GM19328 (cell line): Measurements from ENCODE around the gene CDKN2B.
A peak's percentile ranks its signal among the peaks of the same experiment; 100 is the strongest.
"Not testable (repeated sequence)": the region's sequence is repeated elsewhere in the genome, so short reads cannot be mapped to it uniquely, and the experiment has no call there.

Source experiments
- ATAC-seq: cut with Tn5 transposase; IDR thresholded peaks from one replicate; pipeline ENCODE4 v1.9.1; 2021; ENCODE audit warnings: mild to moderate bottlenecking, moderate library complexity; ENCODE audit not compliant: unreplicated experiment

Gene CDKN2B

DNA sequence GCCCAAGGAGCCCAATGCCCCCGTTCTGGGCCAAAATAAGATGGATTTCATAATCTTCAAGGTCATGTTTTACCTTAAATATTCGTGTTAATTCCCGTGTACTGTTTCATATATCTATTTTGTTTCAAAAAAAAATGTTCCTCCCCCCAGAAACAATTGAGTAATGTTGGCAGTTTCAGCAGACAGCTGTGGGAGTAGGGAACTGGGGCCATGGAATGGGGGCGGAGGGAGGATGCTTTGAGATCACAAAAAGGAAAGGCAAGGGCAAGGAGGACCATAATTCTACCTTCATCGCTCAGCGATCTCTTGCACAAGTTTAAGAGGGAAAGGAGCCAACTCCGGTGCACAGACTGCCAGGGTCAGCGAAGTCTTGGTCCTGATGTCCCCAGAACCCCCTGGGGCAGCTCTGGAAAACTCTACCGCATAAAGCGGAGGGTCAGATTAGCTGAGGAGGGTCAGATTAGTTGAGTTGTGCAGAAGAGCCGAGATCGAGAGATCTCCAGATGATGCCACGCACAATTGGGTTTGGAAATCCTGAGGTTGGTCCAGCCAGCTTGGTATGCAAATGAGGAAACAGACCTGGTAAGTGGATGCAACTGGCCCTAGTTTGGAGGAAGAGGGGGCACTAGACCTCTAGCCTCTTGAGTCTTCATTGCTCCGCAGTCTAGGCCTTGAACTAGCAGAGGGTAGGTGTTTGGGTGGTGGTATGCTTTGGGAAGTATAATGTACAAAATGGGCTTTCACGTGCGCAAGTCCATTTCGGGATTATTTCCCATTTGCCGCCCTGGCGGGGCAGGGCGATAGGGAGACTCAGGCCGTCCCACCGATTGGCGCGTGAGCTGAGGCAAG lies 38.9 kb downstream of the CDKN2B start:
- ATAC-seq, result no peak

DNA sequence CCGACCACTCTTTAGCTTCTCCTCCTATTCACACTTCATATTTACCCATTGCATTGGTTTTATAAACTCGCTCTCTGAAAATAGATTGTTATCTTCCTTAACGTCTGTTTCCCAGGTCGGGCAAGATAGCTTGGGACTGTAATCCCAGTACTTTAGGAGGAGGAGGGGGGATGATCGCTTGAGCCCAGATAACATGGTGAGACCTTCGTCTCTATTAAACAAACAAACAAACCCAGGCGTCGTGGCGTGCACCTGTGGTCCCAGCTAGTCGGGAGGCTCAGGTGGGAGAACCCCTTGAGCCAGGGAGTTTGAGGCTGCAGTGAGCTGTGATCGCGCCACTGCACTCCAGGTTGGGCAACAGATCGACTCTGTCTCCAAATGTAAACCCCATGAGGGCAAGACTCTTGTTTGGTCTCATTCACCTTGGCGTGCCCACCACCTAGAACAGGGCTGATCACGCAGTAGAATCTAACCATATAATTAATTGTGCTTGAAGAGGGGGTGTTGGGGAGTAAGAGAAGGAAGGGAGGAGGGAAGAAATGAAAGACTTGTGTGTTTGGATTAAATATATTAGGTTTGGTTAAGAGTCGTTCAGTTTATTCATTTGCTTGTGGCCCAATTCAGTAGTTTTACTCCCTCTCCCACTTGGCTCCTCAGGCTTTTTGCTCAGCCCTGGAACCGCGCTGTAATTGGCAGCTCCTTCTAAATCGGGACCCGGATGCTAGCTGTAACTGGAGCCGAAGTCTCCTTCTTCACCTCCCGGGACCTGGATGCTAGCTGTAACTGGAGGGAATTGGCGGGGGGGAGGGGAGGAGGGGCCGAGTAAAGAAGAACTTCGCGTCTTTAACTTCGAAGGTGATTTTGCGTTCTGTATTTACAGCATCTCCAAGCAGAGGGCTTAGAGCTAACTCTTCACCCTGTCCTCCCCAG lies 39.8 kb downstream of the CDKN2B start:
- no peak for ATAC-seq

DNA sequence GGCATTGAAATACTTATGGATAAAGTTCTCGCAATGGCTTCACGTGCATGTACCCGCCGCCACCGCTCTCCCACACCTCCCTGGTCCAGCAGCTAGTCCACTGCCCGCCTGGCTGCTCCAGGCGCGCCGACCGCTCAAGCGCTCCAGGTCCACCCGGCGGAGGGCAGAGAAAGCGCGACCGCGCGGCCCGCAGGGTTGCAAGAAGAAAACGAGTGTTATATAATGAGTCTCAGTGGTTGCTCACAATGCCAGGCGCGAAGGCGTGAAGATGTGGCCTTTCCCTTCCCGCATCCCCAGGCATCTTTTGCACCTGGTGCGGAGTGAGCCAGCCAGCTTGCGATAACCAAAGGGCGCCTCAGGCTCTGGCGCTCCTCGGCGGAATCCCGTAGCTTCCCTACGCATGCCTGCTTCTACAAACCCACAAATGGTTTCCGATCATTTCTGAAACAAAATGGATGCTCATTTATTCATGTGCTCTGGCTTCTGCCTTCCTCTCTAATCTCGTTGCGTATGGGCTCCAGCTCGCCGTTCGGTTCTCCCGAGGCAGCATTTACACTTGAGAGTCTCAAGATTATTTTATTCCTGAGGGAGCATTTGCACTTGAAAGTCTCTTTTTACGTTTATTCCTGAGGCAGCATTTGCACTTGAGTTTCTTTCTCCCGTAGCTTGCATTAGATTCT lies 40.6 kb downstream of the CDKN2B start:
- no peak for ATAC-seq

DNA sequence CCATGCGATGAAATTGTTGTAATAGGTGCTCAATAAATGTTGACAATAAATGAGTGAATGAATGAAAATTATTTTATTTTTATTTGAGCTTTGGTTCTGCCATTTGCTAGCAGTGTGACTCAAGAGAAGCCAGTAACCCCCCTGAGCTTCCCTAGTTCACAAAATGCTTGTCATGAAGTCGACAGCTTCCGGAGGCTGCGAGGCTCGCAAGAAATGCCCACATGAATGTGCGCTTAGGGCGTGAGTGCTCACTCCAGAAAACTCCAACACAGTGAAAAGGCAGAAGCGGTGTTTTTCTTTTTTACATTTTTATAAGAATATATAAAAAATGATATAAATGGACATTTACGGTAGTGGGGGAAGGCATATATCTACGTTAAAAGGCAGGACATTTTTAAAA lies 41.4 kb downstream of the CDKN2B start:
- no peak for ATAC-seq

DNA sequence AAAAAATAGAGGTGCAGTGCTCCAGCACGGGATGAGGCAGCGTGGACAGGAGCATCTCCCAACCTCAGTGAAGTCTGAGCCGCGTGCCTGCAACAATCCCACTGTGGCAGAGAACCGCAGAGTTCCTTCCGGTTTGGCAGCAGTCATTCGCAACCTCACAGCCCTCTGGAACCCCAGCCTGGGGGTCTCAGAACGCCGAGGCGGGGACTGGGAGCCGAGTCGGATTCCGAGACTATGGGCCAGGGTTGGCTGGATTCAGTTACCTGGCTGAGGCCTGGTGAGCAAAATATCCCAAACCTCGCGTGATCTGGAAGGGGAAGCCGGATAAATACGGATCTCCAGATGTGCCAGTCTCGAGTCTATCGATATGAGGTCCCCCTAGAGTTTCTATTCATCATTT lies 41.9 kb downstream of the CDKN2B start:
- ATAC-seq, result no peak

DNA sequence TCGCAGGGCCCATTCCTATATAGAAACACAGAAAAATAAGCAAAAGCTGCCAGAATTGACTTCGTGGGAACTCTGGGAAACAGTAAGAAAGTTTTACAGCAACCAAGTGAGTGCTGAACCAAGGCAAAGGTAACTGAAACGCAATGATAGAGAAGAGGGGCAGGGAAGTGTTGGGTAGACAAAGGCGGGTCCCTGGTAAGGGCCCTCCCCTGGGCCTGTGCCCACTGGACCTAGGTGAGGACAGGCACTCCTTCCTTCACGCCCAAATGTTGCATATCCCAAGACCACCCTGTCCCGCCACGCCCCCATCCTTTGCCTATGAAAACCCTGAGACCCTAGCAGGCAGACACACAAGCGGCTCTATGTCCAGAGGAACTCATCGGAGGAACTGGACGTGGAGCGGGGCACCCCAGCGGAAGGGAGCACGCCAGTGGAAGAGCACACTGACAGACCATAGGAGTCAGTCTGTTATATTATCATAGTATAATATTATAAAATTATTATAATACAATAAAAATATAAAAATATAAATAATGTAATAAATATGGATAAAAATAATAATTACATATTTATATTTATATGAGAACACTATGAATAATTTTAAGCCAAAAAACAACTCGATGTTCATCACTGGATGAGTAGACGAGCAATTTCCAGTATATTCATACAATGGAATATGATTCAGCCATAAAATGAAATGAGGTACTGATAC lies 42.8 kb downstream of the CDKN2B start:
- no peak for ATAC-seq

DNA sequence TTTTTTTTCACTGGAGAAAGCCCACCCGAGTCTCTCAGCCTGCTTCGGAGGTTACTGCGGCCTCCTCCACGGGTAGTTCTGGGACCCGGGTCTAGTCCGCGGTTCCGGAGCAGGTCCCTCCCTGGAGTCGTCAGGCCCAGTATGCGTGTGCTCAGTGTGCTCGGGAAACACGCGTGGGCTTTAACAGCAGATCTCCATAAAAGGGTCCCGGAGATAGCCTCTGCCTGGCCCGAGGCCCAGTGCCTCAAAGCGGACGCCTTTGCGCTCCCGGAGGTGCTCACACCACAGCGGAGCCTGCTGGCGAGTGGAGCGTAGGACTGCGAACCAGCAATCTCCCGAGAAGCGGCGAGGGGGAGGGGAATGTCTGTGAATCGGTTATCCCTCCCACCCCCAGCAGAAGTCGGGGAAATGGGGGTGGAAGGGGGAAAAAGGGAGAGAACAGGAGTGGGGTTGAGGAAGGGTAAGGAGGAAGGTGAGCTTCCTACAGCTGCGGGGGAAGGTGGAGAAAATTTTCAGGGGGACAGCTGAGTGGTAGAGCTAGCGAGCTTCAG lies 43.6 kb downstream of the CDKN2B start:
- ATAC-seq, result peak; percentile 84

DNA sequence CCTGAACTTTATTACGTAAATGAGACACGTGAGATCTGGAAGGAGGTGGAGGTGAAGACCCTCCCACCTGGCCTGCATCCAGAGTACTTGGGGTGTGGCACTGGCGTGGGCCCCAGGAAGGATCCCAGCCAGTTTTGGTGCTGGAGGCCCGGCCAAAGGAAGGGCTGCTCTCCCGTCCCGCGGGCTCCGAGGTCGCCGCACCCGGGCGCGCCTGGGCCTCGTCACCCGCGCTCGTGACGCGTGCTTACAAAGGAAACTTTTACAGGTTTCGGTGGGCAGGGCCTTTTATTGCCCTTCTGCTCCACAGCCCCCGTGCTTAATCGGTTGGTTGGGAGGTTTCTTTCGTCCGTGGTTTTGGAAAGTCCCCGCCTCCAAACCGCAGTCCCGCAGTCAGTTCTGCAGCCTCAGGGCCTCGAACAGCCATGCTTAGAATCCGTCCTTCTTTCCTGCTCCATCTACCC lies 44.1 kb downstream of the CDKN2B start:
- peak; percentile 54 for ATAC-seq

DNA sequence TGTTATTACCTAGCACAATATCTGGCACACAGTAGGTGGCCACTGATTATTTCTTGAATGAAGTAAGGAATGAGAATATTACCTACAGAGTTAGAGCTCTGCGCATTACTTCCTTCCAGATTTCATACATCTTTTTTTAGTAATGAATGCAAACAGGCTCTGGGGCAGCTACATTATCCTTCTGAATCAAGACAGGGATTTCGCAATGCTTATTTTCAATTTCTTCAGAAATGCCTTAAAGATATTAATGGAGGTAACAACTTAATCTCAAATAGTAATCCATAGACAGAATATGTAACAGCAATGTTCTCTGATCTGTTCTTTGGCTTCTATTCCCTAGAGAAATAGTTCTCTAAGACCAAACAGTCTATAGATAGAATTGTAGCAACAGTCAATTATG lies 47.5 kb downstream of the CDKN2B start:
- ATAC-seq, result no peak

DNA sequence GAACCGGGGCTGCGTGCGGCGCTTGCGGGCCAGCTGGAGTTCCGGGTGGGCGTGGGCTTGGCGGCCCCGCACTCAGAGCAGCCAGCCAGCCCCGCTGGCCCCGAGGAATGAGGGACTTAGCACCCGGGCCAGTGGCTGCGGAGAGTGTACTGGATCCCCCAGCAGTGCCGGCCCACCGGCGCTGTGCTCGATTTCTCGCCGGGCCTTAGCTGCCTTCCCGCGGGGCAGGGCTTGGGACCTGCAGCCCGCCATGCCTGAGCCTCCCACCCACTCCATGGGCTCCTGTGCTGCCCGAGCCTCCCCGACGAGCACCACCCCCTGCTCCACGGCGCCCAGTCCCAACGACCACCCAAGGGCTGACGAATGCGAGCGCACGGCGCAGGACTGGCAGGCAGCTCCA lies 49.8 kb downstream of the CDKN2B start:
- not testable (repeated sequence) for ATAC-seq

DNA sequence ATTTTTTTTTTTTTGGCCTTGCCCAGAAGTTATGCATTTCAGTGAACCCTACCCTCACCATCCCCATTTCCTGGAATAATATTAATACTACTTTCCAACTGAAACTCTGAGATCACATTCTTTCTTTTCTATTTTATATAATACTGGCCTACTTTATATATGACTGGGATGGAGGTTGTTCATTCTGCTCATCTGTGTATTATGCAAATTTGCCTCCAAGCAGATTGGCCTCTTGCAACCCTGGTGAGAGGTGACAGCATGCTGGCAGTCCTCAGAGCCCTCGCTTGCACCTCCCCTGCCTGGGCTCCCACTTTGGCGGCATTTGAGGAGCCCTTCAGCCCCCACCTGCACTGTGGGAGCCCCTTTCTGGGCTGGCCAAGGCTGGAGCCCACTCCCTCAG lies 50.3 kb downstream of the CDKN2B start:
- ATAC-seq, result no peak
